ENCODE data around the gene CTBP1.

DNA sequence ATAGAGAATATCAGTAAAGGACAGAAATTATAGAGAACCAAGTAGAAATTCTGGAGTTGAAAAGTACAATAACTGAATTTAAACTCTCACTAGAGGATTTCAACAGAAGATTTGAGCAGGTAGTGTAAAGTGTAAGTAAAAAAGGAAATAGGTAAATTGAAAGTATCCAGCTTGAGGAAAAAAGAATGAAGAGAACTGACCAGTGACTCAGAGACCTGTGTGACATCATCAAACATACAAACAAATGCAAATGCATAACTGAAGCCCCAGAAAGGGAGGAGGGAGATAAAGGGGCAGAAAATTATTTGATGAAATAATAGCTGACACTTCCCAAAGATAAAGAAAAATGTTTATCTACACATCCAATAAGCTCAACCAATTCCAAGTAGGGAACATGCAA lies 68.3 kb downstream of the CTBP1 start:
- no peak for TF ChIP-seq BHLHE40 (IDR thresholded peaks at IDR 0.05; ENCODE audit: low read length)
- TF ChIP-seq SMAD3 (CRISPR knock-in tag; conservative IDR thresholded peaks at IDR 0.05): no peak
- no peak for TF ChIP-seq POLR2A (conservative IDR thresholded peaks at IDR 0.05)
- no peak for TF ChIP-seq JUN (IDR thresholded peaks at IDR 0.05; ENCODE audit: borderline replicate concordance, low read depth, low read length)
- TF ChIP-seq JUN (CRISPR knock-in tag; IDR thresholded peaks at IDR 0.05; ENCODE audit: borderline replicate concordance): no peak
- no peak for TF ChIP-seq BRCA1 (IDR thresholded peaks at IDR 0.05)
- no peak for TF ChIP-seq BRCA1 (CRISPR knock-in tag; IDR thresholded peaks at IDR 0.05)
- no peak for TF ChIP-seq EZH2 (IDR thresholded peaks at IDR 0.05; ENCODE audit: borderline replicate concordance, low read depth, low read length)
- no peak for TF ChIP-seq ZNF707 (CRISPR knock-in tag; conservative IDR thresholded peaks at IDR 0.05)
- no peak for TF ChIP-seq SAFB2 (IDR thresholded peaks at IDR 0.05; ENCODE audit: borderline replicate concordance, low read depth, low read length, severe bottlenecking)
- no peak for TF ChIP-seq ZSCAN32 (CRISPR knock-in tag; IDR thresholded peaks at IDR 0.05)

Data from K562 (cell line).